ENCODE measurements around the gene PTPN11.

Gene PTPN11

GRCh38 chr12:112557951-112558630 is 139.3 kb downstream of the PTPN11 start:
- DNase-seq, result no peak
- in situ Hi-C loops (cut with HindIII; ENCODE audit: low pct_ligation_motif_present, low pct_unique_long_range_greater_than_20kb, low sequenced_read_pairs), result no loop called here
